ENCODE data around the gene MED12. TPM values are rescaled to one million over a fixed set of nuclear protein-coding genes. Genes with fewer than 3 reads are reported as not detected.
A peak's percentile ranks its signal among the peaks of the same experiment; 100 is the strongest.

MED12 gene
- total RNA-seq, 2 donors from 2014 or later = 26.4 to 83.0 TPM

GRCh38 chrX:71181558-71181909 is 63.1 kb downstream of the MED12 start:
- 2 to 3% methylated on average over 5 to 10 of the region's 10 CpGs for WGBS, 2 donors
- DNase-seq (peak; percentile 35 to 47 (median 36)), ATAC-seq (peak; percentile 33)
- H3K4me1 ChIP-seq = peaks cover 37% of the 10 kb centered on the region
- H3K36me3 ChIP-seq (replicated peaks in 1 of 2; ENCODE audit: insufficient read depth in 1 of 2, low read depth in 2 of 2) = no peaks in the 10 kb centered on the region
- H3K27ac ChIP-seq = peak overlapping the region; percentile 68 to 94 (median 82)
- intact Hi-C loops (cut with DNase I) = no loop called here
- no peaks in the 10 kb centered on the region for H3K9me3 ChIP-seq
- TF ChIP-seq POLR2A (IDR thresholded peaks at IDR 0.05) = no peak
- no peak for TF ChIP-seq CTCF (IDR thresholded peaks at IDR 0.05)
- H3K27me3 ChIP-seq = no peaks in the 10 kb centered on the region
- H3K4me3 ChIP-seq = no peak overlapping the region

GRCh38 chrX:71181910-71182799 is 63.8 kb downstream of the MED12 start:
- 1 to 3% methylated on average over 25 to 42 of the region's 42 CpGs for WGBS, 2 donors
- DNase-seq (peak; percentile 87 to 95 (median 90)), ATAC-seq (peak; percentile 95)
- H3K4me1 ChIP-seq = peaks cover 37% of the 10 kb centered on the region
- no peaks in the 10 kb centered on the region for H3K36me3 ChIP-seq (replicated peaks in 1 of 2; ENCODE audit: insufficient read depth in 1 of 2, low read depth in 2 of 2)
- no peak overlapping the region for H3K4me3 ChIP-seq
- peak overlapping the region; percentile 68 to 94 (median 82) for H3K27ac ChIP-seq
- intact Hi-C loops (cut with DNase I) = no loop called here
- H3K27me3 ChIP-seq = no peaks in the 10 kb centered on the region
- no peak for TF ChIP-seq CTCF (IDR thresholded peaks at IDR 0.05)
- TF ChIP-seq POLR2A (IDR thresholded peaks at IDR 0.05) = peak; percentile 70 to 92 (median 92)
- no peaks in the 10 kb centered on the region for H3K9me3 ChIP-seq

- intact Hi-C loops (cut with DNase I) = no loop called here
- Histone ChIP-seq H3K9me3 (no peaks in the 10 kb centered on the region), H3K4me3 (no peak overlapping the region), H3K36me3 (replicated peaks in 1 of 2; ENCODE audit: insufficient read depth in 1 of 2, low read depth in 2 of 2) (no peaks in the 10 kb centered on the region), H3K27ac (peak overlapping the region in 2 of 4 donors; percentile 93 to 94), H3K4me1 (peaks cover 37% of the 10 kb centered on the region), H3K27me3 (no peaks in the 10 kb centered on the region)
- 0 to 29% methylated on average over 1 to 2 of the region's 2 CpGs for WGBS, 2 donors
- ATAC-seq (no peak), DNase-seq (no peak)
- TF ChIP-seq CTCF (IDR thresholded peaks at IDR 0.05) (no peak), POLR2A (IDR thresholded peaks at IDR 0.05) (no peak)
These were observed 64.5 kb downstream of the MED12 start for GRCh38 chrX:71182871-71183270.

GRCh38 chrX:71183341-71183740 is 64.9 kb downstream of the MED12 start:
- no peaks in the 10 kb centered on the region for H3K9me3 ChIP-seq
- no peak for DNase-seq
- peaks cover 37% of the 10 kb centered on the region for H3K4me1 ChIP-seq
- no peaks in the 10 kb centered on the region for H3K36me3 ChIP-seq (replicated peaks in 1 of 2; ENCODE audit: insufficient read depth in 1 of 2, low read depth in 2 of 2)
- H3K27ac ChIP-seq = no peak overlapping the region
- H3K27me3 ChIP-seq = no peaks in the 10 kb centered on the region
- TF ChIP-seq CTCF (IDR thresholded peaks at IDR 0.05) (no peak), POLR2A (IDR thresholded peaks at IDR 0.05) (no peak)
- H3K4me3 ChIP-seq = no peak overlapping the region
- no peak for ATAC-seq
- WGBS, 2 donors = 75 to 81% methylated on average over 6 of the region's 6 CpGs
- intact Hi-C loops (cut with DNase I) = no loop called here
